ENCODE data around the gene RASL11A. TPM values are rescaled to one million over a fixed set of nuclear protein-coding genes. Genes with fewer than 3 reads are reported as not detected.

The RASL11A gene
- total RNA-seq, 1 experiment from 2014 or later = 3.8 TPM

- no peak overlapping the region for H3K4me3 ChIP-seq
- H3K4me1 ChIP-seq (replicated peaks; ENCODE audit: insufficient read depth) = peaks cover 25% of the 10 kb centered on the region
- no peaks in the 10 kb centered on the region for H3K27me3 ChIP-seq (ENCODE audit: insufficient read depth, low read depth)
- DNase-seq = no peak
- H3F3A ChIP-seq (ENCODE audit: insufficient read depth, low read depth) = peaks cover 48% of the 10 kb centered on the region
- no peak overlapping the region for H3K4me2 ChIP-seq
- no TSS peak for BruUV-seq (replicated peaks)
- intact Hi-C loops (cut with micrococcal nuclease; ENCODE audit: unreplicated experiment) = no loop called here
- H3K9me3 ChIP-seq (ENCODE audit: insufficient read depth, low read depth) = no peaks in the 10 kb centered on the region
- no peaks in the 10 kb centered on the region for H3K79me2 ChIP-seq (ENCODE audit: low read depth)
- H3K27ac ChIP-seq = no peak overlapping the region
- no peaks in the 10 kb centered on the region for H3K36me3 ChIP-seq (ENCODE audit: low read depth)
- no peak overlapping the region for H2AFZ ChIP-seq
- H4K20me1 ChIP-seq (ENCODE audit: insufficient read depth) = 0 out of 2 replicates have a peak, but pooled peaks cover under 1% of the 10 kb centered on the region
- CTCF ChIA-PET = interaction anchor here (0.5 kb wide), 1 partner anchor 321 kb away, joined by 6 read pairs; no protein-coding TSS in a partner anchor
- no peaks in the 10 kb centered on the region for H3K9me2 ChIP-seq (ENCODE audit: insufficient read depth)
- POLR2A ChIA-PET (ENCODE audit: unreplicated experiment) = interaction anchor here (0.5 kb wide), 1 partner anchor 30 kb away, joined by 3 read pairs; no protein-coding TSS in a partner anchor
- TF ChIP-seq EZH2 (IDR thresholded peaks at IDR 0.05; ENCODE audit: low read depth) (no peak), CTCF (conservative IDR thresholded peaks at IDR 0.05) (no peak)
Measured at GRCh38 chr13:27264181-27264580, 6.4 kb upstream of the RASL11A start.

GRCh38 chr13:27264648-27265047, 6.0 kb upstream of the RASL11A start:
- no peak for DNase-seq
- CTCF ChIA-PET = no interaction called here
- Histone ChIP-seq H3K79me2 (ENCODE audit: low read depth) (no peaks in the 10 kb centered on the region), H3K27me3 (ENCODE audit: insufficient read depth, low read depth) (no peaks in the 10 kb centered on the region), H3K9me2 (ENCODE audit: insufficient read depth) (no peaks in the 10 kb centered on the region), H3K4me3 (no peak overlapping the region), H3K4me1 (replicated peaks; ENCODE audit: insufficient read depth) (peaks cover 29% of the 10 kb centered on the region), H3K9me3 (ENCODE audit: insufficient read depth, low read depth) (no peaks in the 10 kb centered on the region), H3K4me2 (no peak overlapping the region), H4K20me1 (ENCODE audit: insufficient read depth) (no peaks in the 10 kb centered on the region), H3F3A (ENCODE audit: insufficient read depth, low read depth) (peaks cover 48% of the 10 kb centered on the region), H3K27ac (no peak overlapping the region), H2AFZ (no peak overlapping the region), H3K36me3 (ENCODE audit: low read depth) (no peaks in the 10 kb centered on the region)
- POLR2A ChIA-PET (ENCODE audit: unreplicated experiment) = interaction anchor here (0.6 kb wide), 1 partner anchor 14 kb away, joined by 3 read pairs; no protein-coding TSS in a partner anchor
- intact Hi-C loops (cut with micrococcal nuclease; ENCODE audit: unreplicated experiment) = no loop called here
- no peak for TF ChIP-seq EZH2 (IDR thresholded peaks at IDR 0.05; ENCODE audit: low read depth)
- no peak for TF ChIP-seq CTCF (conservative IDR thresholded peaks at IDR 0.05)
- no TSS peak for BruUV-seq (replicated peaks)

- H3K9me3 ChIP-seq (ENCODE audit: insufficient read depth, low read depth) = no peaks in the 10 kb centered on the region
- no peaks in the 10 kb centered on the region for H4K20me1 ChIP-seq (ENCODE audit: insufficient read depth)
- no TSS peak for BruUV-seq (replicated peaks)
- peaks cover 35% of the 10 kb centered on the region; the same call in 1 of the 2 replicates for H3F3A ChIP-seq (ENCODE audit: insufficient read depth, low read depth)
- intact Hi-C loops (cut with micrococcal nuclease; ENCODE audit: unreplicated experiment) = no loop called here
- no peak overlapping the region for H3K27ac ChIP-seq
- H3K79me2 ChIP-seq (ENCODE audit: low read depth) = no peaks in the 10 kb centered on the region
- TF ChIP-seq CTCF (conservative IDR thresholded peaks at IDR 0.05) = no peak
- TF ChIP-seq EZH2 (IDR thresholded peaks at IDR 0.05; ENCODE audit: low read depth) = no peak
- H3K4me3 ChIP-seq = no peak overlapping the region
- POLR2A ChIA-PET (ENCODE audit: unreplicated experiment) = no interaction called here
- H3K36me3 ChIP-seq (ENCODE audit: low read depth) = no peaks in the 10 kb centered on the region
- CTCF ChIA-PET = interaction anchor here (0.6 kb wide), 1 partner anchor 12 kb away, joined by 8 read pairs; no protein-coding TSS in a partner anchor
- no peaks in the 10 kb centered on the region for H3K27me3 ChIP-seq (ENCODE audit: insufficient read depth, low read depth)
- peaks cover 22% of the 10 kb centered on the region for H3K4me1 ChIP-seq (replicated peaks; ENCODE audit: insufficient read depth)
- no peak for DNase-seq
- H2AFZ ChIP-seq = no peak overlapping the region
- no peak overlapping the region for H3K4me2 ChIP-seq
- H3K9me2 ChIP-seq (ENCODE audit: insufficient read depth) = no peaks in the 10 kb centered on the region
Measured at GRCh38 chr13:27266917-27267316, 3.7 kb upstream of the RASL11A start.

All from PC-9 (cell line).